HCT116 (cell line): ENCODE data around the gene EVC. TPM values are rescaled to one million over a fixed set of nuclear protein-coding genes. Genes with fewer than 3 reads are reported as not detected.

Experiments used
- ATAC-seq: fragments of 200-7000 bp; cut with Tn5 transposase; 2 replicates; pipeline ENCODE4 v1.9.1; 2020; ENCODE audit warnings: mild to moderate bottlenecking, moderate library complexity
- BruUV-seq: library from RNA; stranded (reverse); fragments of 400-500 nt; replicated peaks from 2 replicates; lab custom pipeline; 2021; lab: Mats Ljungman, UMichigan
- CTCF ChIA-PET: fragments of 300-600 bp; sonication (Branson Sonifier 250); formaldehyde crosslinking; loops from one replicate; lab custom pipeline; 2021; ENCODE audit warnings: antibody characterized with exemption; lab: Charles Lee
- POLR2A ChIA-PET: fragments of 300-600, 350-600 bp; sonication (Branson Sonifier 250); formaldehyde crosslinking; loops from one replicate; lab custom pipeline; 2021; ENCODE audit warnings: antibody characterized with exemption; lab: Charles Lee
- RAD21 ChIA-PET, 2 experiments: fragments of 300-600 bp; sonication (Branson Sonifier 250); formaldehyde crosslinking; loops; one replicate each; lab custom pipeline; 2023; ENCODE audit warnings: low total read pairs in 2 of 2; ENCODE audit not compliant: uncharacterized antibody in 2 of 2, unreplicated experiment in 2 of 2, low non-redundant PET in 1 of 2; lab: Charles Lee
- DNase-seq: peaks from one replicate; pipeline ENCODE4 v3.0.0-alpha.2; 2010; ENCODE audit warnings: low read depth, low spot score
- H2AFZ ChIP-seq: fragments of 200-600 bp; shearing (Covaris generic), sonication (generic); 2 replicates; pipeline ENCODE4 v1.6.1; 2017; ENCODE audit warnings: low read depth, mixed run types, mixed read lengths, antibody characterized with exemption, low read length; ENCODE audit not compliant: poor library complexity, severe bottlenecking
- H3K27ac ChIP-seq: 2 replicates; pipeline ENCODE4 v1.5.1; 2012; ENCODE audit warnings: low read depth, low read length
- H3K27me3 ChIP-seq: fragments of 200-600 bp; sonication (generic); 2 replicates; pipeline ENCODE4 v1.6.1; 2016; ENCODE audit warnings: mixed run types, low read length, mixed read lengths; ENCODE audit not compliant: insufficient read depth
- H3K36me3 ChIP-seq, 2 experiments: fragments of 200-500 bp in 1 of 2; fragments of 200-600 bp in 1 of 2; sonication (Bioruptor generic) in 1 of 2; sonication (generic) in 1 of 2; 2 replicates each; pipeline versions ENCODE4 v1.5.1 to v1.6.1; 2014 to 2016; ENCODE audit warnings: low read length in 2 of 2, inconsistent platforms in 1 of 2, mixed read lengths in 1 of 2, mixed run types in 1 of 2; ENCODE audit not compliant: insufficient read depth in 2 of 2, control insufficient read depth in 1 of 2
- H3K4me1 ChIP-seq, 2 experiments: fragments of 200-600 bp in 1 of 2; sonication (generic) in 1 of 2; 2 replicates each; pipeline versions ENCODE4 v1.5.1 to v1.6.1; 2012 to 2017; ENCODE audit warnings: low read length in 2 of 2, inconsistent platforms in 1 of 2, mild to moderate bottlenecking in 1 of 2, mixed read lengths in 1 of 2, mixed run types in 1 of 2, moderate library complexity in 1 of 2; ENCODE audit not compliant: insufficient read depth in 2 of 2, control insufficient read depth in 1 of 2
- H3K4me2 ChIP-seq: fragments of 200-600 bp; sonication (generic); 2 replicates; pipeline ENCODE4 v1.6.1; 2017; ENCODE audit warnings: mixed run types, low read length, mixed read lengths
- H3K4me3 ChIP-seq, 2 experiments: fragments of 200-600 bp in 1 of 2; sonication (generic) in 1 of 2; replicated peaks in 1 of 2; 2 replicates each; pipeline ENCODE4 v1.5.1; 2011 to 2016; ENCODE audit warnings: low read length in 2 of 2, control low read depth in 1 of 2, low read depth in 1 of 2, mild to moderate bottlenecking in 1 of 2, mixed read lengths in 1 of 2, mixed run types in 1 of 2
- H3K79me2 ChIP-seq: fragments of 200-600 bp; sonication (generic); 2 replicates; pipeline ENCODE4 v1.6.1; 2017; ENCODE audit warnings: mild to moderate bottlenecking, mixed run types, low read length, moderate library complexity, mixed read lengths; ENCODE audit not compliant: insufficient read depth
- H3K9ac ChIP-seq: fragments of 200-600 bp; sonication (generic); 2 replicates; pipeline ENCODE4 v1.6.1; 2016; ENCODE audit warnings: low read length, mixed read lengths
- H3K9me2 ChIP-seq: fragments of 200-600 bp; sonication (generic), shearing (Covaris generic); 2 replicates; pipeline ENCODE4 v1.6.1; 2017; ENCODE audit warnings: mixed run types, mild to moderate bottlenecking, moderate library complexity; ENCODE audit not compliant: insufficient read depth
- H3K9me3 ChIP-seq, 2 experiments: fragments of 200-500 bp in 1 of 2; fragments of 200-600 bp in 1 of 2; sonication (Bioruptor generic) in 1 of 2; sonication (generic) in 1 of 2; 2 replicates each; pipeline ENCODE4 v1.6.1; 2014 to 2017; ENCODE audit warnings: low read length in 2 of 2, mixed read lengths in 2 of 2, inconsistent platforms in 1 of 2, low read depth in 1 of 2, mild to moderate bottlenecking in 1 of 2, mixed run types in 1 of 2, moderate library complexity in 1 of 2; ENCODE audit not compliant: control insufficient read depth in 1 of 2, insufficient read depth in 1 of 2
- H4K20me1 ChIP-seq: fragments of 200-600 bp; sonication (generic), shearing (Covaris generic); 2 replicates; pipeline ENCODE4 v1.6.1; 2017; ENCODE audit warnings: mixed run types, mild to moderate bottlenecking, moderate library complexity; ENCODE audit not compliant: insufficient read depth
- CBX3 ChIP-seq: IDR thresholded peaks from 2 replicates; pipeline ENCODE4 v1.6.1; 2012; ENCODE audit warnings: low read depth
- CEBPB ChIP-seq: IDR thresholded peaks from 2 replicates; pipeline ENCODE4 v1.6.1; 2012; ENCODE audit warnings: low read depth
- EZH2phosphoT487 ChIP-seq: fragments of 200-600 bp; IDR thresholded peaks from 2 replicates; pipeline ENCODE4 v1.6.1; 2018; ENCODE audit warnings: antibody characterized with exemption, borderline replicate concordance
- FOSL1 ChIP-seq: IDR thresholded peaks from 2 replicates; pipeline ENCODE4 v1.6.1; 2012; ENCODE audit warnings: low read depth
- JUND ChIP-seq: IDR thresholded peaks from 2 replicates; pipeline ENCODE4 v1.6.1; 2012
- POLR2A ChIP-seq: IDR thresholded peaks from 2 replicates; pipeline ENCODE4 v1.7.0; 2011; ENCODE audit warnings: borderline replicate concordance; ENCODE audit not compliant: insufficient read depth, insufficient read length; ENCODE audit errors: extremely low read depth
- POLR2AphosphoS5 ChIP-seq: IDR thresholded peaks from 2 replicates; pipeline ENCODE4 v1.6.1; 2011; ENCODE audit warnings: mild to moderate bottlenecking, low read depth, low read length, moderate library complexity
- RAD21 ChIP-seq: IDR thresholded peaks from 2 replicates; pipeline ENCODE4 v1.6.1; 2012; ENCODE audit warnings: low read depth, mild to moderate bottlenecking
- SIN3A ChIP-seq: IDR thresholded peaks from 2 replicates; pipeline ENCODE4 v1.6.1; 2012; ENCODE audit warnings: low read depth
- TCF7L2 ChIP-seq: IDR thresholded peaks from 2 replicates; pipeline ENCODE4 v1.7.0; 2011; ENCODE audit warnings: borderline replicate concordance, inconsistent platforms; ENCODE audit not compliant: insufficient read depth, insufficient read length; ENCODE audit errors: extremely low read depth
- ZFX ChIP-seq: fragments of 450-650 bp; IDR thresholded peaks from 2 replicates; pipeline ENCODE4 v1.6.1; 2017
- ZNF274 ChIP-seq: fragments of 200-500 bp; sonication (Bioruptor generic); IDR thresholded peaks from 2 replicates; pipeline ENCODE4 v1.6.1; 2014; ENCODE audit warnings: mild to moderate bottlenecking, low read depth, low read length, inconsistent platforms
- intact Hi-C: fragments of 100-400 bp; cut with micrococcal nuclease; formaldehyde crosslinking; loops from 2 replicates; pipeline ENCODE4 v1.10.0; 2022
- total RNA-seq: library from RNA; stranded (reverse); gene quantifications from one replicate; pipeline ENCODE4 v1.2.1, GENCODE V29; 2021; ENCODE audit not compliant: unreplicated experiment
- TF ChIP-seq, protein P1 (sequence below), 3 experiments: fragments of 200-600 bp in 1 of 3; sonication (generic) in 1 of 3; IDR thresholded peaks in 2 of 3; conservative IDR thresholded peaks in 1 of 3; 2 replicates each; pipeline ENCODE4 v1.5.1; 2012 to 2017; ENCODE audit warnings: low read depth in 2 of 3, low read length in 2 of 3, antibody characterized with exemption in 1 of 3, borderline replicate concordance in 1 of 3, control low read depth in 1 of 3, mild to moderate bottlenecking in 1 of 3, mixed read lengths in 1 of 3, mixed run types in 1 of 3, moderate library complexity in 1 of 3; ENCODE audit not compliant: insufficient read depth in 1 of 3
- TF ChIP-seq, protein P2 (sequence below): IDR thresholded peaks from 2 replicates; pipeline ENCODE4 v1.6.1; 2011; ENCODE audit warnings: mild to moderate bottlenecking, low read length, moderate library complexity; ENCODE audit not compliant: insufficient replicate concordance; ENCODE audit errors: extremely low read depth
- TF ChIP-seq, protein P3 (sequence below): IDR thresholded peaks from 2 replicates; pipeline ENCODE4 v1.6.1; 2012

Gene EVC
- total RNA-seq, 1 experiment from 2014 or later, result 0.15 TPM

DNA sequence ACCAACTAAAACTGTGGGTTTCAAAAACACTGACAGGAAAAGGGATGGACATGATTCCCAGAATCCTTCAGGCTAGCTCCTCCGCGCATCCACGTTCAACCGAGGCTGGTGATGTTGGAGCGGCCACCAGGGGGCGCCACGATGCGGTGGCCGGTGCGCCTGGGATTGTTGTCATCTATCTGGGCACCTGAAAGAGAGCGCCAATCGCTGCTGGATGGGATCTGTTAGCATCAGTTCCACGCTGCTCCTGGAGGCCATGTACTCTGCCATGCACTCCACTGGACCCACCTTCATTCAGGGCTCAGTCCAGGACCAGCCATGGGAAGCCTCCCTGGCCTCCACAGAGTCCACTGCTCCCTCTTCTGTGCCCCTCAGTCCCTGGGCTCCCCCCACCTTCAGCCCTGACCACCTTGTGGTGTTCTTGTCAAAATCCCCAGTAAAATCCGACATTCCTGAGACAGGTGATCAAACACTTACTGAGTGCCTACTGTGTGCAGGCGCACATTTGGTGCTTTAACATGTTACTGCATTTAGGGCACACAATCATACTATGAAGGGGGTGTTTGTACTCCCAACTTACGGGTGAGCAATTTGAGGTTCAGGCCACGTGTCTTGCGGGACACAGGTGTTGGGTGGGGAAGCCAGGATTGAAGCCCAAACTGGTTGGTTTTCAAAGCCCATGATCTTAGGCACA is 110.8 kb downstream of the EVC start:
- no TSS peak for BruUV-seq
- CTCF ChIA-PET, result interaction anchor here (0.6 to 3.6 kb wide), 19 partner anchors 8 to 422 kb away, joined by 3 to 26 read pairs (median 4); no protein-coding TSS in a partner anchor
- H3K27ac ChIP-seq, result no peak overlapping the region
- H3K9me2 ChIP-seq, result no peaks in the 10 kb centered on the region
- RAD21 ChIA-PET, result interaction anchor here (0.8 to 1.0 kb wide), 3 partner anchors 156 to 159 kb away, joined by 4 read pairs; no protein-coding TSS in a partner anchor
- H3K9ac ChIP-seq, result no peak overlapping the region
- no peak overlapping the region for H3K4me3 ChIP-seq
- peak overlapping the region; percentile 93 for H2AFZ ChIP-seq
- H4K20me1 ChIP-seq, result no peaks in the 10 kb centered on the region
- TF ChIP-seq POLR2A, result no peak
- TF ChIP-seq POLR2AphosphoS5, result no peak
- TF ChIP-seq ZNF274, result no peak
- no peak for TF ChIP-seq ZFX
- peak; percentile 32 for TF ChIP-seq TCF7L2
- TF ChIP-seq CBX3, result peak; percentile 28; the same call in 1 of the 2 replicates
- TF ChIP-seq FOSL1, result no peak
- TF ChIP-seq, protein P1, sequence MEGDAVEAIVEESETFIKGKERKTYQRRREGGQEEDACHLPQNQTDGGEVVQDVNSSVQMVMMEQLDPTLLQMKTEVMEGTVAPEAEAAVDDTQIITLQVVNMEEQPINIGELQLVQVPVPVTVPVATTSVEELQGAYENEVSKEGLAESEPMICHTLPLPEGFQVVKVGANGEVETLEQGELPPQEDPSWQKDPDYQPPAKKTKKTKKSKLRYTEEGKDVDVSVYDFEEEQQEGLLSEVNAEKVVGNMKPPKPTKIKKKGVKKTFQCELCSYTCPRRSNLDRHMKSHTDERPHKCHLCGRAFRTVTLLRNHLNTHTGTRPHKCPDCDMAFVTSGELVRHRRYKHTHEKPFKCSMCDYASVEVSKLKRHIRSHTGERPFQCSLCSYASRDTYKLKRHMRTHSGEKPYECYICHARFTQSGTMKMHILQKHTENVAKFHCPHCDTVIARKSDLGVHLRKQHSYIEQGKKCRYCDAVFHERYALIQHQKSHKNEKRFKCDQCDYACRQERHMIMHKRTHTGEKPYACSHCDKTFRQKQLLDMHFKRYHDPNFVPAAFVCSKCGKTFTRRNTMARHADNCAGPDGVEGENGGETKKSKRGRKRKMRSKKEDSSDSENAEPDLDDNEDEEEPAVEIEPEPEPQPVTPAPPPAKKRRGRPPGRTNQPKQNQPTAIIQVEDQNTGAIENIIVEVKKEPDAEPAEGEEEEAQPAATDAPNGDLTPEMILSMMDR (IDR thresholded peaks at IDR 0.05 in 2 of 3, conservative IDR thresholded peaks at IDR 0.05 in 1 of 3; ENCODE audit: borderline replicate concordance in 1 of 3, insufficient read depth in 1 of 3, low read depth in 2 of 3, low read length in 2 of 3), result peak; percentile 65 to 93 (median 88); a peak in 5 of 6 replicates
- no peak for TF ChIP-seq SIN3A
- TF ChIP-seq JUND, result no peak
- TF ChIP-seq EZH2phosphoT487, result no peak
- peak; percentile 60 for TF ChIP-seq RAD21
- TF ChIP-seq, protein P2, sequence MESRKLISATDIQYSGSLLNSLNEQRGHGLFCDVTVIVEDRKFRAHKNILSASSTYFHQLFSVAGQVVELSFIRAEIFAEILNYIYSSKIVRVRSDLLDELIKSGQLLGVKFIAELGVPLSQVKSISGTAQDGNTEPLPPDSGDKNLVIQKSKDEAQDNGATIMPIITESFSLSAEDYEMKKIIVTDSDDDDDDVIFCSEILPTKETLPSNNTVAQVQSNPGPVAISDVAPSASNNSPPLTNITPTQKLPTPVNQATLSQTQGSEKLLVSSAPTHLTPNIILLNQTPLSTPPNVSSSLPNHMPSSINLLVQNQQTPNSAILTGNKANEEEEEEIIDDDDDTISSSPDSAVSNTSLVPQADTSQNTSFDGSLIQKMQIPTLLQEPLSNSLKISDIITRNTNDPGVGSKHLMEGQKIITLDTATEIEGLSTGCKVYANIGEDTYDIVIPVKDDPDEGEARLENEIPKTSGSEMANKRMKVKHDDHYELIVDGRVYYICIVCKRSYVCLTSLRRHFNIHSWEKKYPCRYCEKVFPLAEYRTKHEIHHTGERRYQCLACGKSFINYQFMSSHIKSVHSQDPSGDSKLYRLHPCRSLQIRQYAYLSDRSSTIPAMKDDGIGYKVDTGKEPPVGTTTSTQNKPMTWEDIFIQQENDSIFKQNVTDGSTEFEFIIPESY, result no peak
- TF ChIP-seq, protein P3, sequence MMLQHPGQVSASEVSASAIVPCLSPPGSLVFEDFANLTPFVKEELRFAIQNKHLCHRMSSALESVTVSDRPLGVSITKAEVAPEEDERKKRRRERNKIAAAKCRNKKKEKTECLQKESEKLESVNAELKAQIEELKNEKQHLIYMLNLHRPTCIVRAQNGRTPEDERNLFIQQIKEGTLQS, result no peak
- TF ChIP-seq CEBPB, result no peak
- ATAC-seq (peak; percentile 95), DNase-seq (peak; percentile 23)
- H3K27me3 ChIP-seq, result peaks cover 5% of the 10 kb centered on the region; the same call in 1 of the 2 replicates
- H3K4me2 ChIP-seq, result peak overlapping the region; percentile 11; the same call in 1 of the 2 replicates
- POLR2A ChIA-PET, result no interaction called here
- H3K9me3 ChIP-seq, result no peaks in the 10 kb centered on the region
- H3K4me1 ChIP-seq, result peaks cover 0 to 7% of the 10 kb centered on the region in 2 experiments; a peak in 1 of 4 replicates
- no peaks in the 10 kb centered on the region for H3K36me3 ChIP-seq
- H3K79me2 ChIP-seq, result no peaks in the 10 kb centered on the region
- intact Hi-C loops, result loop anchor here (1.0 to 5.0 kb wide), 2 partner anchors 158 to 265 kb away; no protein-coding TSS in a partner anchor
